ENCODE results near the gene FER.
"Not testable (repeated sequence)": the region's sequence is repeated elsewhere in the genome, so short reads cannot be mapped to it uniquely, and the experiment has no call there.

Gene FER

DNA sequence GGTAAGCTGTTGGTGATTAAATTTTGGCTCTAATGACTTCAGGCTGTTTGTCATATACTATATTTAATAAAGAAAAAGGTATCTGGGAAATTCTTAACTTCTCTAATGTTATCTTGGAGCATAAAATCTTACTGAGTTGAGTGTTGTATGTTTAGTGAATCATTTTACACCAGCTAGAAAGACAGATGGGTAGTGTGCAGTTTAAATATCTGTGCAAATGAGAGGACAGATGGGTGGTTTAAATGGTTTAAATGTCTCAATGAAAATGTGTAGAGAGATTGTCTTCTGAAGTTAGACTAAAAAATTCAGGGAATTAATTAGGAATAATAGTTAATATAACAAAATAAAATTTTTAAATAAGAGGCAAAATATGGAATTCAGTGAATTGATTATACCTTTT, 114.5 kb downstream of the FER start:
- H3K27me3 Mint-ChIP-seq (ENCODE audit: low read depth), result no peaks in the 10 kb centered on the region
- H3K4me1 Mint-ChIP-seq, result peaks cover 7% of the 10 kb centered on the region

DNA sequence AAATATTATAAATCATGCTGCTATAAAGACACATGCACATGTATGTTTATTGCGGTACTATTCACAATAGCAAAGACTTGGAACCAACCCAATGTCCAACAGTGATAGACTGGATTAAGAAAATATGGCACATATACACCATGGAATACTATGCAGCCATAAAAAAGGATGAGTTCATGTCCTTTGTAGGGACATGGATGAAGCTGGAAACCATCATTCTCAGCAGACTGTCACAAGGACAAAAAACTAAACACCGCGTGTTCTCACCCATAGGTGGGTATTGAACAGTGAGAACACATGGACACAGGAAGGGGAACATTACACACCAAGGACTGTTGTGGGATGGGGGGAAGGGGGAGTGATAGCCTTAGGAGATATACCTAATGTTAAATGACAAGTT, 118.4 kb downstream of the FER start:
- peaks cover 45% of the 10 kb centered on the region for H3K36me3 Mint-ChIP-seq (ENCODE audit: low read depth)
- not testable (repeated sequence) for H3K9me3 Mint-ChIP-seq; H3K27ac Mint-ChIP-seq; H3K27me3 Mint-ChIP-seq (ENCODE audit: low read depth); H3K4me1 Mint-ChIP-seq; H3K4me3 Mint-ChIP-seq

More for the DNA sequence above, 114.5 kb downstream of the FER start:
- no peak overlapping the region for H3K4me3 Mint-ChIP-seq
- H3K9me3 Mint-ChIP-seq, result peaks cover 3% of the 10 kb centered on the region
- peaks cover 25% of the 10 kb centered on the region for H3K36me3 Mint-ChIP-seq (ENCODE audit: low read depth)
- TF ChIP-seq CTCF (IDR thresholded peaks at IDR 0.05; ENCODE audit: unreplicated experiment in 3 of 3), result no peak
- H3K27ac Mint-ChIP-seq, result no peak overlapping the region

- H3K9me3 Mint-ChIP-seq, result peaks cover 7% of the 10 kb centered on the region
- H3K36me3 Mint-ChIP-seq (ENCODE audit: low read depth), result peaks cover 44% of the 10 kb centered on the region
- H3K4me1 Mint-ChIP-seq, result no peaks in the 10 kb centered on the region
- no peak overlapping the region for H3K4me3 Mint-ChIP-seq
- H3K27me3 Mint-ChIP-seq (ENCODE audit: low read depth), result no peaks in the 10 kb centered on the region
- TF ChIP-seq CTCF (IDR thresholded peaks at IDR 0.05; ENCODE audit: unreplicated experiment in 3 of 3), result no peak
- H3K27ac Mint-ChIP-seq, result no peak overlapping the region
Observed at GRCh38 chr5:108867656-108868055, 120.0 kb downstream of the FER start.

DNA sequence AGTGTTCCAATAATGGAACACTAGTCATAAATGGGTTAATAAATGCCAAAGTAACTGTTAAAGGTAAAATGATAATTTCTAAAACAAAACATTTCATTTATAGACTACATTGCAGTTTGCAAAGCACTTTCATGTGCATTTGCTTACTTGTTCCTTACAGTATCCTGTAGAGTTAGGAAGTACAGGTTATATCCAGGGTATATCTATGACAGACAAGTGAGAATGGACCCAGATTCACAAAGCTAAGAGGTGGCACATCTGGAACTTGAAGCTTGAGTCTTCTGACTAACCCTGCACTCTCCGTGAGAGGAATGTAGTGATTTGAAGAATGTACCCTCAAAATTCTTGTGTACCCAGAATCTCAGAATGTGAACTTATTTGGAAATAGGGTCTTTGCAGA, 121.4 kb downstream of the FER start:
- no peaks in the 10 kb centered on the region for H3K27me3 Mint-ChIP-seq (ENCODE audit: low read depth)
- H3K4me1 Mint-ChIP-seq, result no peaks in the 10 kb centered on the region
- no peak overlapping the region for H3K4me3 Mint-ChIP-seq
- peaks cover 35% of the 10 kb centered on the region for H3K36me3 Mint-ChIP-seq (ENCODE audit: low read depth)
- TF ChIP-seq CTCF (IDR thresholded peaks at IDR 0.05; ENCODE audit: unreplicated experiment in 3 of 3), result no peak
- no peak overlapping the region for H3K27ac Mint-ChIP-seq
- peaks cover 7% of the 10 kb centered on the region for H3K9me3 Mint-ChIP-seq

- Mint-ChIP-seq H3K4me3 (no peak overlapping the region), H3K27me3 (ENCODE audit: low read depth) (no peaks in the 10 kb centered on the region), H3K36me3 (ENCODE audit: low read depth) (peaks cover 11% of the 10 kb centered on the region), H3K9me3 (no peaks in the 10 kb centered on the region), H3K27ac (no peak overlapping the region), H3K4me1 (no peaks in the 10 kb centered on the region)
- no peak for TF ChIP-seq CTCF (IDR thresholded peaks at IDR 0.05; ENCODE audit: unreplicated experiment in 3 of 3)
Observed at GRCh38 chr5:108876451-108876850, 128.8 kb downstream of the FER start.

- Mint-ChIP-seq H3K27ac (no peak overlapping the region), H3K4me3 (no peak overlapping the region), H3K4me1 (no peaks in the 10 kb centered on the region)
Observed at GRCh38 chr5:108878756-108879155, 131.1 kb downstream of the FER start.

More at GRCh38 chr5:108878756-108879155, 131.1 kb downstream of the FER start:
- TF ChIP-seq CTCF (IDR thresholded peaks at IDR 0.05; ENCODE audit: unreplicated experiment in 3 of 3), result no peak
- peaks cover 18% of the 10 kb centered on the region for H3K36me3 Mint-ChIP-seq (ENCODE audit: low read depth)
- H3K9me3 Mint-ChIP-seq, result no peaks in the 10 kb centered on the region
- H3K27me3 Mint-ChIP-seq (ENCODE audit: low read depth), result no peaks in the 10 kb centered on the region
